Keratinocyte (primary cell): ENCODE measurements around the gene SPP2. TPM values are rescaled to one million over a fixed set of nuclear protein-coding genes. Genes with fewer than 3 reads are reported as not detected.

ENCODE experiments used
- DNase-seq: peaks from one replicate; pipeline ENCODE4 v3.0.0-alpha.2; 2011; ENCODE audit warnings: low read depth, missing footprints, low spot score
- FAIRE-seq: peaks from 2 replicates; lab custom pipeline; 2011; peaks lifted over from hg19 to GRCh38; lab: Jason Lieb, UNC
- H2AFZ ChIP-seq: 2 replicates; pipeline ENCODE4 v1.6.0; 2012; ENCODE audit warnings: low read length, control low read depth, inconsistent platforms; ENCODE audit not compliant: control insufficient read depth
- H3K27ac ChIP-seq: 2 replicates; pipeline ENCODE4 v1.5.1; 2011; ENCODE audit warnings: low read length; ENCODE audit not compliant: control insufficient read depth, insufficient read depth
- H3K27me3 ChIP-seq: 3 replicates; pipeline ENCODE4 v1.6.0; 2011; ENCODE audit warnings: low read length; ENCODE audit not compliant: control insufficient read depth, insufficient read depth; ENCODE audit errors: extremely low read depth
- H3K36me3 ChIP-seq, 2 experiments: 2 replicates in 1 of 2; 3 replicates in 1 of 2; pipeline ENCODE4 v1.5.1; 2011; ENCODE audit warnings: low read length in 2 of 2, mild to moderate bottlenecking in 1 of 2; ENCODE audit not compliant: control insufficient read depth in 2 of 2, insufficient read depth in 2 of 2; ENCODE audit errors: extremely low read depth in 1 of 2
- H3K4me1 ChIP-seq: 3 replicates; pipeline ENCODE4 v1.5.1; 2011; ENCODE audit warnings: low read length; ENCODE audit not compliant: control insufficient read depth, insufficient read depth; ENCODE audit errors: extremely low read depth
- H3K4me2 ChIP-seq: 3 replicates; pipeline ENCODE4 v1.6.0; 2011; ENCODE audit warnings: low read depth, low read length; ENCODE audit not compliant: control insufficient read depth, insufficient read depth; ENCODE audit errors: extremely low read depth
- H3K4me3 ChIP-seq, 3 experiments: fragments of 200-600 bp in 1 of 3; sonication (generic) in 1 of 3; 2 replicates in 2 of 3; 3 replicates in 1 of 3; pipeline ENCODE4 v1.5.1; 2011 to 2016; ENCODE audit warnings: low read length in 3 of 3, mild to moderate bottlenecking in 3 of 3, control low read depth in 2 of 3, inconsistent platforms in 1 of 3, low read depth in 1 of 3, mixed read lengths in 1 of 3, mixed run types in 1 of 3, moderate library complexity in 1 of 3; ENCODE audit not compliant: control insufficient read depth in 2 of 3, insufficient read depth in 2 of 3; ENCODE audit errors: extremely low read depth in 1 of 3
- H3K79me2 ChIP-seq: 2 replicates; pipeline ENCODE4 v1.6.0; 2012; ENCODE audit warnings: low read length; ENCODE audit not compliant: control insufficient read depth, insufficient read depth
- H3K9ac ChIP-seq: 3 replicates; pipeline ENCODE4 v1.6.0; 2011; ENCODE audit warnings: low read length; ENCODE audit not compliant: control insufficient read depth, insufficient read depth; ENCODE audit errors: extremely low read depth
- H3K9me1 ChIP-seq: 3 replicates; pipeline ENCODE4 v1.6.0; 2011; ENCODE audit warnings: low read length; ENCODE audit not compliant: control insufficient read depth, insufficient read depth; ENCODE audit errors: extremely low read depth
- H3K9me3 ChIP-seq: 2 replicates; pipeline ENCODE4 v1.5.1; 2012; ENCODE audit warnings: low read depth, low read length; ENCODE audit not compliant: control insufficient read depth
- H4K20me1 ChIP-seq: 3 replicates; pipeline ENCODE4 v1.6.0; 2011; ENCODE audit warnings: low read length; ENCODE audit not compliant: control insufficient read depth, insufficient read depth; ENCODE audit errors: extremely low read depth
- EZH2 ChIP-seq: IDR thresholded peaks from one replicate; pipeline ENCODE4 v1.6.1; 2012; ENCODE audit warnings: inconsistent platforms, mild to moderate bottlenecking, low read length, moderate library complexity
- dilution Hi-C: fragments of 300-500 bp; cut with MboI; formaldehyde crosslinking; loops from one replicate; pipeline ENCODE4 v1.7.0; 2020; ENCODE audit warnings: low sequenced_read_pairs; ENCODE audit not compliant: extremely low pct_ligation_motif_present
- polyA plus RNA-seq, 5 experiments: library from polyadenylated mRNA; depleted of rRNA in 3 of 5; stranded (reverse) in 3 of 5; stranded (forward) in 1 of 5; unstranded in 1 of 5; fragments of >200 nt; gene quantifications; 1 replicate in 1 of 5; 2 replicates in 3 of 5; 3 replicates in 1 of 5; pipeline versions ENCODE4 v1.2.1 to v1.2.3, GENCODE V29; 2011 to 2012; ENCODE audit warnings: missing spikeins in 2 of 5, low read depth in 1 of 5, low replicate concordance in 1 of 5
- TF ChIP-seq, protein P1 (sequence below), 3 experiments: IDR thresholded peaks in 1 of 3; conservative IDR thresholded peaks in 1 of 3; optimal IDR thresholded peaks in 1 of 3; 2 replicates in 2 of 3; 3 replicates in 1 of 3; pipeline versions ENCODE3 to v1.5.1; 2011; ENCODE audit warnings: low read length in 3 of 3, mild to moderate bottlenecking in 3 of 3, moderate library complexity in 2 of 3, control low read depth in 1 of 3, inconsistent platforms in 1 of 3; ENCODE audit not compliant: insufficient read depth in 2 of 3; ENCODE audit errors: extremely low read depth in 1 of 3

The SPP2 gene
- polyA plus RNA-seq, 1 donor (not counting 4 experiments of a cell fraction or from before 2014, with no cell fraction given), result 0.13 TPM

DNA sequence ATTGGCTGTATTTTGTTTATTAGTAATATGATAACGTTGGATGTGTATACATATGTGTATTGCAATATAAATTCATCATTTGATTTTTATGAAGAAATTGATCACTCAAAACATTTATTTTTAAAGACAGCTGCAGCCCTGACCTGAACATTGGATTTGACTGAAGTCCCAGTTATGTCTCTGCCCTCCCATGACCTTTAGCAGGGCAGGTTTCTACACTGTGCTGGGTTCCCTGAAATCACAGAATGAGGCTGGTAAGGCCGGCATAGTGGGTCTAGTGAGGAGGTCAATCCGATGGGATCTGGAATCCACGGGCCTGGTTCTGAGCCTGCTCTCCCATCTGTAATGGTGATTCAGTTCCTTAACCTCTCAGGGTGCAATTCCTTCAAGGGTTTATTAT, 22.0 kb downstream of the SPP2 start:
- Histone ChIP-seq H4K20me1 (no peaks in the 10 kb centered on the region), H3K27me3 (no peaks in the 10 kb centered on the region), H3K9me3 (no peaks in the 10 kb centered on the region), H3K27ac (no peak overlapping the region), H3K9me1 (no peaks in the 10 kb centered on the region), H3K36me3 (no peaks in the 10 kb centered on the region), H3K4me2 (no peak overlapping the region), H3K79me2 (no peaks in the 10 kb centered on the region), H2AFZ (no peak overlapping the region), H3K4me3 (no peak overlapping the region), H3K4me1 (no peaks in the 10 kb centered on the region), H3K9ac (no peak overlapping the region)
- TF ChIP-seq, protein P1, sequence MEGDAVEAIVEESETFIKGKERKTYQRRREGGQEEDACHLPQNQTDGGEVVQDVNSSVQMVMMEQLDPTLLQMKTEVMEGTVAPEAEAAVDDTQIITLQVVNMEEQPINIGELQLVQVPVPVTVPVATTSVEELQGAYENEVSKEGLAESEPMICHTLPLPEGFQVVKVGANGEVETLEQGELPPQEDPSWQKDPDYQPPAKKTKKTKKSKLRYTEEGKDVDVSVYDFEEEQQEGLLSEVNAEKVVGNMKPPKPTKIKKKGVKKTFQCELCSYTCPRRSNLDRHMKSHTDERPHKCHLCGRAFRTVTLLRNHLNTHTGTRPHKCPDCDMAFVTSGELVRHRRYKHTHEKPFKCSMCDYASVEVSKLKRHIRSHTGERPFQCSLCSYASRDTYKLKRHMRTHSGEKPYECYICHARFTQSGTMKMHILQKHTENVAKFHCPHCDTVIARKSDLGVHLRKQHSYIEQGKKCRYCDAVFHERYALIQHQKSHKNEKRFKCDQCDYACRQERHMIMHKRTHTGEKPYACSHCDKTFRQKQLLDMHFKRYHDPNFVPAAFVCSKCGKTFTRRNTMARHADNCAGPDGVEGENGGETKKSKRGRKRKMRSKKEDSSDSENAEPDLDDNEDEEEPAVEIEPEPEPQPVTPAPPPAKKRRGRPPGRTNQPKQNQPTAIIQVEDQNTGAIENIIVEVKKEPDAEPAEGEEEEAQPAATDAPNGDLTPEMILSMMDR (optimal IDR thresholded peaks at IDR 0.05 in 1 of 3, IDR thresholded peaks at IDR 0.05 in 1 of 3, conservative IDR thresholded peaks at IDR 0.05 in 1 of 3; ENCODE audit: extremely low read depth in 1 of 3, insufficient read depth in 2 of 3, low read length in 3 of 3), result no peak
- TF ChIP-seq EZH2, result no peak
- no peak for DNase-seq
- dilution Hi-C loops, result no loop called here
- no peak for FAIRE-seq

DNA sequence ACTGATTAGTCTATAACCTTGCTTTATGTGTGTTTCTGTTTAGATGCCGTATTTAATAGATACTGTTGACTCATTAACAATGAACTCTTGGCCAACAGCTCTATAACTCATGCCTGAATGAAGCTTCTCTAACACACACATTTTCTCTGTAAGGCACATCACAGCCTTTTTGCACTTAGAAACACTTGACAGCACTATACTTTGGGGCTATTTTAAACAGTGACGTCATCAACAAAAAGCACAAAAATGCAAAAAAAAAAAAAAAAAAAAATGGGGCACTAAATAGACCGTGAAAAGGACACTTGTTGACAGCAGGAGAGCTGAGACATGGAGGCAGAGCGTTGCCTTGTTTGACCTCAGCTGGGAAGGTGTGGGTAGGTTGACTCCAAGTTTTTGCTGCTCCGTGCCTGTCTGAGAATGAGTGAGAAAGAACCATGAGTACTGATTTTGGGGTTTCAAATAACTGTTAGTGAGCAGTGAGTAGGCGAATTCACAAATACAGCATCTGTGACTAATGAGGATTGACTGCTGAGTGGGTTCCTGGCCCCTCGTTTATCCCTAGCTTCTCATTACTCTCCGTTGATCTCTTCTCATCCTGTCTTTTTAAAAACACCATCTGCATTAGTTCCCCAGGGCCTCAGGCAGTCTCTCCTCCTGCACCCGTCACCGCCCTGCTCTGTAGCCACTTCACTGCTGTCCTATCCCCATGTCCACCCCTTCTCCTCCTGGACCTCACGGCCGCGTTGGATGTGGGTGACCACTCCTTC, 24.4 kb downstream of the SPP2 start:
- dilution Hi-C loops, result no loop called here
- Histone ChIP-seq H3K4me1 (no peaks in the 10 kb centered on the region), H3K9me1 (no peaks in the 10 kb centered on the region), H3K27me3 (no peaks in the 10 kb centered on the region), H3K79me2 (no peaks in the 10 kb centered on the region), H3K4me3 (no peak overlapping the region), H3K27ac (no peak overlapping the region), H2AFZ (no peak overlapping the region), H4K20me1 (no peaks in the 10 kb centered on the region), H3K4me2 (no peak overlapping the region), H3K36me3 (no peaks in the 10 kb centered on the region), H3K9ac (no peak overlapping the region), H3K9me3 (no peaks in the 10 kb centered on the region)
- DNase-seq (no peak), FAIRE-seq (no peak)
- no peak for TF ChIP-seq EZH2
- TF ChIP-seq, protein P1 (optimal IDR thresholded peaks at IDR 0.05 in 1 of 3, IDR thresholded peaks at IDR 0.05 in 1 of 3, conservative IDR thresholded peaks at IDR 0.05 in 1 of 3; ENCODE audit: extremely low read depth in 1 of 3, insufficient read depth in 2 of 3, low read length in 3 of 3), result no peak
